ENCODE results near the gene VPS9D1.
"Not testable (repeated sequence)": the region's sequence is repeated elsewhere in the genome, so short reads cannot be mapped to it uniquely, and the experiment has no call there.

The VPS9D1 gene

GRCh38 chr16:89691986-89692569, 28.6 kb downstream of the VPS9D1 start:
- DNase-seq: no peak

- no peak for DNase-seq
These were observed 29.3 kb downstream of the VPS9D1 start for GRCh38 chr16:89691231-89691985.

GRCh38 chr16:89690392-89690901, 30.3 kb downstream of the VPS9D1 start:
- DNase-seq: no peak

- not testable (repeated sequence) for DNase-seq
These were observed 31.1 kb downstream of the VPS9D1 start for GRCh38 chr16:89689621-89690020.

- no peak for DNase-seq
These were observed 31.6 kb downstream of the VPS9D1 start for GRCh38 chr16:89689142-89689541.

DNA sequence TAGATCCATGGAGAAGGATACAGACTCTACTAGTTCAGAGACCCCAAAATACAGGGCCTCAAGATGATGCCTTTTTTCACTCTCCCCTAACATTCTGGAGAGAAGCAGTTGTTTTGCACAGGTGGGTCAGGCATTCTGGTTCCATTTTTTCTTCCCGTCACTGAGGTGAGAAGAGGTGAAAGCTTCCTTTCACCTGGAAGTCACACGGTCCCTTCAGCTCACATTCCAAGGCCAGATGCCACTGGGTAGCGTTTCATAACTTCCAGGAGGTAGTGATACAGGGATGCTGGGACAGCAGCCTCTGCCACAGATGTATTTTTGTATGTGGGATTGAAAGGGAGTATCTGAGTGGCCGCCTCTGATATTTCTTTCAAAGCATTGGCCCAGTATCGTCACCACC, 32.3 kb downstream of the VPS9D1 start:
- no peak for DNase-seq

- no peak for DNase-seq
These were observed 33.4 kb downstream of the VPS9D1 start for GRCh38 chr16:89687092-89687940.

GRCh38 chr16:89686520-89687091, 34.1 kb downstream of the VPS9D1 start, which contains the start of gene CDK10:
Gene CDK10 (plus strand): TSS chr16:89686689. CDS start chr16:89686711, 22 bp downstream.
- DNase-seq: peak; percentile 73

DNA sequence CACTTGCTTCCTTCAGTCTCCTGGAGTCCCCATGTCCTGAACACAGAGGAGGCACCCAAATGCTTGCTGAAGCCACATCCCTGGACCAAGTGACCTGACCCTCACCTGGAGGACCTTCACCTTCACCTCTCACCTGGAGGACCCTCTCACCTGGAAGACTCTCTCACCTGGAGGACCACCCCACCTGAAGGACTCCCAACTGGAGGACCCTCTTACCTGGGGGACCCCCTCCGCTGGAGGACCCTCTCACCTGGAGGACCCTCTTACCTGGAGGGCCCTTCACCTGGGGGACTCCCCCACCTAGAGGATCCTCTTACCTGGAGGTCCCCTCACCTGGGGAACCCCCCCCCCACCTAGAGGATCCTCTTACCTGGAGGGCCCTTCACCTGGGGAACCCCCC, 34.8 kb downstream of the VPS9D1 start:
- no peak for DNase-seq

GRCh38 chr16:89678258-89678657, 42.4 kb downstream of the VPS9D1 start:
- DNase-seq: no peak

DNA sequence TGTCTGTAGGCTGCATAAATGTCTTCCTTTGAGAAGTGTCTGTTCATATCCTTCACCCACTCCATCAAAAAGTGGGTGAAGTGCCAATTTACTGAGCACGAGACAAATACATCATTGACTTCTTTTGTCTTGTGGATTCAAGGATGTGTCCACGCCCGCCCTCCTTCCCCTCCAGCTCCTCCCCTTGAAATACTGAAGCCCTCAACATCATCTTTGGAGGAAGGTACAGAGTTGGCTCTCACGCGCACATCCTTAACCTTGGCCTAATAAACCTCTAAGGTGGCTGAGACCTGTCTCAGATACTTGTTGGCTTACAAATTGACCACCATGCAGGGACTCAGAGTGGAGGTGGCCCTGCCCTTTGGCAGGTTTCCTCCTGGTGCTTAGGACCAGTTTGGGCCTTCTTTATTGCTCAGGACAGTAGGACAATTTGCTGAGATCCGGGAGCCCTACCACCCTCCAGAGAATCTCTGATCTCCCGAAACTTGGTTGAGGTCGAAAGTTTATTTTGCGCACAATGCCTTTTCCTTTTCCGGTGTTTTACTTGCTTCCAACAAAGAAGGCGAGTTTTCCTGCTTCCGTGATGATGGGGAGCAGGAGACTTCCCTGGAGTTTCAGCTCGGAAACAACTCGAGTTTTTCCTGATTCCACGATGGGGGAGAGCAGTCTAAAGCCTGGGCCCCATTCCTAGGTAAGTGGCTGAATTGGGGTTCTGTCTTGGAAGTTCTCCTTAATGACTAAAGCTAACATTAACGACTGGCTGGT, 48.3 kb downstream of the VPS9D1 start:
- DNase-seq: no peak

- not testable (repeated sequence) for DNase-seq
These were observed 49.1 kb downstream of the VPS9D1 start for GRCh38 chr16:89671565-89671964.

- DNase-seq: no peak
These were observed 49.9 kb downstream of the VPS9D1 start for GRCh38 chr16:89670496-89671431.

GRCh38 chr16:89669755-89670154, 50.9 kb downstream of the VPS9D1 start:
- no peak for DNase-seq

- no peak for DNase-seq
These were observed 51.9 kb downstream of the VPS9D1 start for GRCh38 chr16:89668790-89669158.

GRCh38 chr16:89667633-89668032, 53.1 kb downstream of the VPS9D1 start:
- no peak for DNase-seq

DNA sequence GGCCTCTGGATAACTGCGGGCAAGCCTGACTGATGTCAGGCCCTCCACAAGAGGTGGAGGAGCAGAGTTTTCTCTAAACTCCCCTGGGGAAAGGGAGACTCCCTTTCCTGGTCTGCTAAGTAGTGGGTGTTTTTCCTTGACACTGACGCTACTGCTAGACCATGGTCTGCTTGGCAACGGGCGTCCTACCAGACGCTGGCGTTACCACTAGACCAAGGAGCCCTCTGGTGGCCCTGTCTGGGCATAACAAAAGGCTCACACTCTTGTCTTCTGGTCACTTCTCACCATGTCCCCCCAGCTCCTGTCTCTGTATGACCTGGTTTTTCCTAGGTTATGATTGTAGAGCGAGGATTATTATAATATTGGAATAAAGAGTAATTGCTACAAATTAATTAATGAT, 53.7 kb downstream of the VPS9D1 start:
- DNase-seq: not testable (repeated sequence)

GRCh38 chr16:89664238-89664637, 56.5 kb downstream of the VPS9D1 start:
- DNase-seq: not testable (repeated sequence)

- DNase-seq: no peak
These were observed 59.5 kb downstream of the VPS9D1 start for GRCh38 chr16:89661215-89661614.

- no peak for DNase-seq
These were observed 60.6 kb downstream of the VPS9D1 start for GRCh38 chr16:89660146-89660545.

DNA sequence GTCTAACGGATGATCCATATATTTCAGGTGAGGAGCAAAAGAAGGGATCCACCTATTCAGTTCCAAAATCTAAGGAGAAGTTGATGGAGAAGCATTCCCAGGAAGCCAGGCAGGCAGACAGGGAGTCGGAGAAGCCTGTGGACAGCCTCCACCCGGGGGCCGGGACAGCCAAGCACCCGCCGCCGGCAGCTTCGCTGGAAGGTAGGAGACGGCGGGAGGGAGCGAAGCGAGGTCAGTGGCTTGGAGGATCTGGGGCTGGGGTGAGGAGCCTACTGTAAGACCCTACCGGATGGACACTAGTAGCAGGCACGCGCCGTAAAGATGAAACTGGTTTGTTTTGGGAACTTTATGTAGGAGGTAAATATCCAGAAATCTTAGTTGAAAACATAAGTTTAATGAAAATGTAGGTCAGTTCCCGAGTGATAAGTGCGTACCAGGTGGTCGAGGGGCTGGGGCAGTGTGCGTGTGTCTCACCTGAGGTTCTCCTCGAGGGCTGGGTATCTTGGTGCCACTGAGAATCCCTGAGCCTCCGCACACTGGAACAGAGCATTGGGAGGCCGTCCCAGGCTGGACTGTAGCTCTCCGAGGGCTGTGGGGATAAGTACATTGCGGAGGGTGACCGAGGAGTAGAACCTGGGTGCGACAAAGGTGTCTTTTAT, 62.3 kb downstream of the VPS9D1 start:
- DNase-seq: no peak

Data from amniotic stem cell (primary cell).